ENCODE data around the gene USP25.

DNA sequence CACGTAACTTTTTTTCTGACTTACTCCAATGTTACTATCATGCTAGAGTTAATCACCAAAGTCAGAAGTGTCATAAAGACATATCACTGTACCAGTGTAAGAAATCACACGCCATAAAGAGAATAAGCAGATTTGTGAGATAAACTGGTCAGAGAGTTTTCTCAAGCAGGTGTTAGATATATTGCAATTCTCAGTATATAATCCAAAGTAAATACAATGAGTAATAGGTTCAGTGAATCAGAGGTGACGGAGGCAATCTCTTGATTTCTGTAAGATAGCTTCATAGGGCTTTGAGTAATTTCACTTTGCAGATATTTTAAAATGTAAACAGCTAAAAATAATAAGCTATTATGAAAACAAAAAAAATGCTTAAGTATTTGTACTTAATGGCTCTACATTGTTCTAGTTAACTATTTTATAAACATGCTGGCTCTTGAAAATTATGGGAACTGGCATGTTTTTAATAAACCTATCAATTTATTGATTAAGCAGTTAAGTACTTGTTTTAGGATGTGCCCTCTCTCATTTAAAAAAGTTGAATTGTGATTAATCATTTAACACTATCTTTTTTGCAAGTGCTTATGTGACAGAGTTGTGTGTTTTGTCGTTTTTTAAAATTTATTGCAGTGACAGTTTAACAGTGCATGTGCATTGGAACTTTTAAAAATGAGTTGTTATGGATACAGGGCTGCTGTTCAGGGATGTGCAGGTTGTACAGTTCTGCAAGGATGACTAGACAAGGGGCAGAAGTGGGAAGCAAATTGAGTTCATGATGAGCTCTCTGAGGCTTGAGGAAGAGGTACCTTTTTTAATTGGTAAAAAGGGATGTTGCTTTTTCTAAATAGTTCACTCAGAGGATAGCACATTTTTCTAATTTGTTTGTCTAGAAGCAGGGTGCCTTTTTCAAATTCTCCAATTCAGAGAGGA, 119.1 kb downstream of the USP25 start:
- TF ChIP-seq, protein P1, sequence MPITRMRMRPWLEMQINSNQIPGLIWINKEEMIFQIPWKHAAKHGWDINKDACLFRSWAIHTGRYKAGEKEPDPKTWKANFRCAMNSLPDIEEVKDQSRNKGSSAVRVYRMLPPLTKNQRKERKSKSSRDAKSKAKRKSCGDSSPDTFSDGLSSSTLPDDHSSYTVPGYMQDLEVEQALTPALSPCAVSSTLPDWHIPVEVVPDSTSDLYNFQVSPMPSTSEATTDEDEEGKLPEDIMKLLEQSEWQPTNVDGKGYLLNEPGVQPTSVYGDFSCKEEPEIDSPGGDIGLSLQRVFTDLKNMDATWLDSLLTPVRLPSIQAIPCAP (CRISPR knock-in tag; IDR thresholded peaks at IDR 0.05): no peak
- no peak for TF ChIP-seq FOXP1 (CRISPR knock-in tag; IDR thresholded peaks at IDR 0.05; ENCODE audit: borderline replicate concordance)
- TF ChIP-seq GRHL2 (CRISPR knock-in tag; IDR thresholded peaks at IDR 0.05; ENCODE audit: insufficient replicate concordance, severe bottlenecking): no peak
- TF ChIP-seq, protein P2, sequence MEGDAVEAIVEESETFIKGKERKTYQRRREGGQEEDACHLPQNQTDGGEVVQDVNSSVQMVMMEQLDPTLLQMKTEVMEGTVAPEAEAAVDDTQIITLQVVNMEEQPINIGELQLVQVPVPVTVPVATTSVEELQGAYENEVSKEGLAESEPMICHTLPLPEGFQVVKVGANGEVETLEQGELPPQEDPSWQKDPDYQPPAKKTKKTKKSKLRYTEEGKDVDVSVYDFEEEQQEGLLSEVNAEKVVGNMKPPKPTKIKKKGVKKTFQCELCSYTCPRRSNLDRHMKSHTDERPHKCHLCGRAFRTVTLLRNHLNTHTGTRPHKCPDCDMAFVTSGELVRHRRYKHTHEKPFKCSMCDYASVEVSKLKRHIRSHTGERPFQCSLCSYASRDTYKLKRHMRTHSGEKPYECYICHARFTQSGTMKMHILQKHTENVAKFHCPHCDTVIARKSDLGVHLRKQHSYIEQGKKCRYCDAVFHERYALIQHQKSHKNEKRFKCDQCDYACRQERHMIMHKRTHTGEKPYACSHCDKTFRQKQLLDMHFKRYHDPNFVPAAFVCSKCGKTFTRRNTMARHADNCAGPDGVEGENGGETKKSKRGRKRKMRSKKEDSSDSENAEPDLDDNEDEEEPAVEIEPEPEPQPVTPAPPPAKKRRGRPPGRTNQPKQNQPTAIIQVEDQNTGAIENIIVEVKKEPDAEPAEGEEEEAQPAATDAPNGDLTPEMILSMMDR (IDR thresholded peaks at IDR 0.05): no peak
- TF ChIP-seq RELA (CRISPR knock-in tag; IDR thresholded peaks at IDR 0.05; ENCODE audit: borderline replicate concordance): no peak
- no peak for TF ChIP-seq IRF2 (CRISPR knock-in tag; IDR thresholded peaks at IDR 0.05; ENCODE audit: borderline replicate concordance, low read depth)
- no peak for TF ChIP-seq NR2C2 (CRISPR knock-in tag; IDR thresholded peaks at IDR 0.05)
- TF ChIP-seq SMAD3 (CRISPR knock-in tag; IDR thresholded peaks at IDR 0.05; ENCODE audit: borderline replicate concordance): no peak
